Stimulated activated CD8-positive, alpha-beta memory T cell treated with anti-CD3 and anti-CD28 coated beads, Interleukin-2, amount 100 ng/mL, for 48 hours (primary cell): ENCODE measurements around the gene ALDH3B1.

ENCODE experiments used
- DNase-seq, 2 donors: peaks; one replicate each; pipeline ENCODE4 v3.0.0-alpha.2; 2020; ENCODE audit warnings: low read depth in 2 of 2

The ALDH3B1 gene

DNA sequence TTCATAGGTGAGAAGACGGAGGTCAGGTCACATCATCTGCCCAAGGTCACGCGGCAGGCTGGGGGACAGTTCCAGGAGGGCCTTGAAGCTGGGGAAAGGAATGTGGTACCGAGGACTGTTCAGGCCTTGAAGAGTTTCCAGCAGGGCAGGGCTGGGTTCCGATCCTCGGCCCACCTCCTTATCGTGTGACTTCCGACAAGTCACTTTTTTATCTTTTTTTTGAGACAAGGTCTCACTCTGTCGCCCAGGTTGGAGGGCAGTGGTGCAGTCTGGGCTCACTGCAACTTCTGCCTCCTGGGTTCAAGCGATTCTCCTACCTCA, 21.0 kb downstream of the ALDH3B1 start:
- no peak for DNase-seq

DNA sequence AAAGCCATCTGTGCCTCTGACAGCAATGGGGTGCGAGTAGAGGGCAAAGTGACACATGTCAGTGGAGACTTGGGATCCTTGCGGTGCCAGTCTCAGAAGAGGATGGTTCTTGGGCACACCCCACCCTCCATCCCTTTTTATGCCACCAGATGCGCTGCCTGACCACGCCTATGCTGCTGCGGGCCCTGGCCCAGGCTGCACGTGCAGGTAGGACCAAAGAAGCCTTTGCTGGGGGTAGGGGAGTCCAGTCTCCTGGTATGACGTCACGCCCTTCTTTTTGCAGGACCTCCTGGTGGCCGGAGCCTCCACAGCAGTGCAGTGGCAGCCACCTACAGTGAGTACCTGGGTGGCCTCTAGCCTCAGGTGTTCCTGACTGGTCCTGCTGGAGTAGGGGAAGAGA, 21.9 kb downstream of the ALDH3B1 start:
- DNase-seq: no peak

DNA sequence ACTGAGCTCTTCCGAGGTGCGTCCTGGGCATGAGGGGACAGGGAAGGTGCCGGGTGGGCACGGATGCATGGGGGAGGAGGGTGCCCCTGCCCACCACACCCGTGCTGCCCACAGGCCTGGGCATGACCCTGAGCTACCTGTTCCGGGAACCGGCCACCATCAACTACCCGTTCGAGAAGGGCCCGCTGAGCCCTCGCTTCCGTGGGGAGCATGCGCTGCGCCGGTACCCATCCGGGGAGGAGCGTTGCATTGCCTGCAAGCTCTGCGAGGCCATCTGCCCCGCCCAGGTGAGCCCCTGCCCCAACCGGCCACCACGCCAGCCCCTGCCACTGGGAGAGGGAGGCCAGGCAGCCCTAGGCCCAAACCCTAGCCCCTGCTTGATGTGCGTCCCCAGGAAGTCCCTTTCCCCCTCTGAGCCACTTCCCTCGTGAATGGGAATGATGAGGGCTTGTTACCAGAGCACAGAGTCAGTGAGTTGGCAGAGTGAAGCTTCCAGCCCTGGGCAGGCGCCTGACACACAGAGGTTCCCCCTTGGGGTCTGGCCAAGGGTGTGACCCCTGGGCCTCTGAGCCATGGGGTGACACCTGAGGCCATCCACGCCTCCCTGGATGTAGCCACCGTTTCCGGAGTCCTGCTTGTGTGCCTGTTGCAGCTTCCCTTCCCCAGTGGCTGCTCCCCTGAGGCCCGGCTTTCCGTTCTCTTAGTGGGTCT, 23.0 kb downstream of the ALDH3B1 start:
- no peak for DNase-seq

DNA sequence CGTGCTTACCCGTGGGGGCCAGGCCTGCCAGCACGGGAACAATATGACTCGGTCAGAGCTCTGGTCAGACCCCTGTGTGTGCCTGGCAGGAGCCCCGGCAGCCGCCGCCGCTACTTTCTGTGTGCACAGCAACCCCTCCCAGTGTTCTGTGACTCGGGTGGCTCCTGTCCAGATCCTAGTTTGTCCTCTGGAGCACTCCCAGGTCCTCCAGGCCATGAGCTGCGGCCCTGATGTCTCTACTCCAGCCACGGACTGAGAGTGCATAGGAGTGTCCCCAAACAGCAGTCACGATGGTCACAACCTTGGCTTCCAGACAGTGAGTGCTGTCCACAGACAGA, 23.6 kb downstream of the ALDH3B1 start:
- no peak for DNase-seq

DNA sequence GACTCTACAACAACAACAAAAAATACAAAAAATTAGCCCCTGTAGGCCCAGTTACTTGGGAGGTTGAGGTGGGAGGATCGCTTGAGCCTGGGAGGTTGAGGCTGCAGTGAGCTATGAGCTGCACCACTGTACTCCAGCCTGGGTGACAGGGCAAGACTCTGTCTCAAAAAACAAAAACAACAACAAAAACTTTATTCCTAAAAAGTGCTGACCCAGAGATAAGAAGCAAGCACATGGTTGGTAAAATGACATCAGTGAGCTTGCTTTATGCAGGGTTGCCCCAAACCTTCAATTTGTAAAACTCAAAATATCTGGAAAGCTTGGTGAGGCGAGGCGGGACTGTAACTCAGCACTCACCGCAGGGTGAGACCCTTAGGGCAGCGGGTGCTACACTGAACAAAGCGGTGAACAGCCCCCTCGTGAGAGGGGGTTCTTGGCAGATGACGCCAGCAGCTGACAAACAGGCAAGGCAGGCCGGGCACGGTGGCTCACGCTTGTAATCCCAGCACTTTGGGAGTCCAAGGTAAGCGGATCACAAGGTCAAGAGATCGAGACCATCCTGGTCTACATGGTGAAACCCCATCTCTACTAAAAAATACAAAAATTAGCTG, 25.2 kb downstream of the ALDH3B1 start:
- no peak for DNase-seq

DNA sequence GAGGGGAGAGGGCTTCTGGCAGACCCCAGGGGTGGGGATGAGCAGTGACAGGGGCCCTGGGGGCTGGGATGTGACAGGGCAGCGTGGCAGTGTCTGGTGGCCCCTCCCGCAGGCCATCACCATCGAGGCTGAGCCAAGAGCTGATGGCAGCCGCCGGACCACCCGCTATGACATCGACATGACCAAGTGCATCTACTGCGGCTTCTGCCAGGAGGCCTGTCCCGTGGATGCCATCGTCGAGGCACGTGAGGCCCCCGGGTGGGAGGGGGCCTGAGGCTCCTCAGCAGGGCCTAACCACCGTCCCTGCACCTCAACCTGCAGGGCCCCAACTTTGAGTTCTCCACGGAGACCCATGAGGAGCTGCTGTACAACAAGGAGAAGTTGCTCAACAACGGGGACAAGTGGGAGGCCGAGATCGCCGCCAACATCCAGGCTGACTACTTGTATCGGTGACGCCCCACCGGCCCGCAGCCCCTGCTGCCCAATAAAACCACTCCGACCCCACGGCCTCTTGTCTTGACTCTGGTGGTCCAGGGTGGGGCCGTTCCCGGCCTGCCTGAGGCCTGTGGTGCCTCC, 26.1 kb downstream of the ALDH3B1 start:
- DNase-seq: no peak

DNA sequence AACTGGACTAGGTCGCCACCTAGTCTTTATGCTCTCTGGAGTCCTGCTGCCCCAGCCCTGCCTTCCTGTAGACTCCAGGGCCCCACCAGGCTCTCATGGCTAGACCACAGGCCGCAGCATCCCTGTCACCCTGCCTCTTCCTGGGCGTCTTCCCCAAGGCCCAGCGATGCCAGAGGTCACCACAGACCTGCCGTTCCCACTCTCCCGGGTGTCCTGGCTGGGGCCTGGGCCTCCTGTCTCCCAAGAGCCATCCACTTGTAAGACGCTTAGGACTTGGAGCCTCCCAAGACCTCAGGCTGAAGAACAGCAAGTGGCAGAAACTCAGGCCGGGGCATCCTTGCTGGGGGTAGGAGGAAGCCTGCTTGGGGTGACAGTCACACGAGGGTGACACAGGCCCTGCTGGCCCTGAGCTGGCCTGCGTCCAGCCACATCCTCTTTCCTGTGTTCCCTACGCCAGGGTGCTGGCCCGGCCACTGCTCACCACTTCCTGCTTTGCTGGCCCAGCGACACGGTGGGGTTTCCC, 26.7 kb downstream of the ALDH3B1 start:
- DNase-seq: no peak

DNA sequence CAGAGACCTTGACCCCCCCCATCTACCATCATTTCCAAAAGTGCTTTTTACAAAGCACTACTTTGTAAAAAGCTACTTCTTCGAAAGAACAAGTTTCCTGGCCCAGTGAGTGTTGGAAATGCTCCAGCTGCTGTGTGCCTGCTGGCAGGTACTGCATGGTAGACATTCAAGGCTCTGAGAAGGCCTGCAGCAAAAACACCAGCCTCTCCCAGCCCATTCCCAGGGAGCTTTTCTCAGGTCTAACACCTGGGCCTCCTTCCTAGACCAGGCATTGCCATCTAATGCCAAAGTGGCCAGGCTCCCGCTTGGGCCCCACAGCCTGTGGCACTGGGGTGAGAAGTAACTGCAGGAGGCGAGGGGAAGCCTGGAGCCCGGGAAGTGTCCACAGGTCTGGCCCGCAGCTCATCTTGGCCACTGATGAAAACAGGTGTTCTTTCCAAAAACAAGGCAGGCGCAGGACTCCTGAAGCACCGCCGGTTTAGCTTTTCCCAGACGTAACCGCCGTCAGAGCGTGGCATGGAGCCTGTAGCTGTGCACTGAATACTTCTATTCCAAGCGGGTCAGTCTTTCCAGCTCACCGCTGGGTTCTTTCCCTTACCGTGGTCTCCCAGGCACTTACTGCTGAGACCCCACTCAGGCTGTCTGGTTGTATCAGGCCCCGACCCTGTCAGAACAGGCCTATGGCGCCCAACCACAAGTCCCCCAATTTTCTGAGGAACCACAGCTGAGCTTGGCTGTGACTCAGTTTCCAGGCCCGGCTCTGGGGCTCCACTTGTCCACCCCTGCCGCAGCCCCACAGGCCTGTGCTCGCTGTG, 27.5 kb downstream of the ALDH3B1 start:
- no peak for DNase-seq

DNA sequence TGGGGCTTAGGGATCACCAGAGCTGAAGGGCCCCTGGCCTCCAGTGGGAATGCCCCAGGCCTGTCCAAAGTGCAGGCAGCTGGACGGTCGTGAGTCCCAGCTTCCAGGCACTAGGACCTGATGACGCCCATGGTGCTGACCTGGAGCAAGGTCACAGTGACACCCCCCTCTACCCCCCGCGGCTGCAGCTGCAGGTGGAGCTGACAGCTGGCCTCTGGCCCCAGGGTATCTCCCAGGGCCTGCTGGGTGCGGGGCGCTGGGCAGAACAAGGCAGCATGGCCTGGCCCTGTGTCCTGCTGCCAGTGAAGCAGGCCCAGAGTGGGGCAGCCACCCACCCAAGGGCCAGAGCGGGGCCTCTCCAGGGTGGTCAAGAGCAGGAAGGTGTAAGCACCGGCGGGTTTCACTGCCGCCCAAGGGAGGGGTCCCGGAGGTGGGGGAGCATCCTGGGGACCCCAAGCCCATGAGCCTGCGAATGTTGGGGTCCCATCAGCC, 28.1 kb downstream of the ALDH3B1 start:
- DNase-seq: no peak

DNA sequence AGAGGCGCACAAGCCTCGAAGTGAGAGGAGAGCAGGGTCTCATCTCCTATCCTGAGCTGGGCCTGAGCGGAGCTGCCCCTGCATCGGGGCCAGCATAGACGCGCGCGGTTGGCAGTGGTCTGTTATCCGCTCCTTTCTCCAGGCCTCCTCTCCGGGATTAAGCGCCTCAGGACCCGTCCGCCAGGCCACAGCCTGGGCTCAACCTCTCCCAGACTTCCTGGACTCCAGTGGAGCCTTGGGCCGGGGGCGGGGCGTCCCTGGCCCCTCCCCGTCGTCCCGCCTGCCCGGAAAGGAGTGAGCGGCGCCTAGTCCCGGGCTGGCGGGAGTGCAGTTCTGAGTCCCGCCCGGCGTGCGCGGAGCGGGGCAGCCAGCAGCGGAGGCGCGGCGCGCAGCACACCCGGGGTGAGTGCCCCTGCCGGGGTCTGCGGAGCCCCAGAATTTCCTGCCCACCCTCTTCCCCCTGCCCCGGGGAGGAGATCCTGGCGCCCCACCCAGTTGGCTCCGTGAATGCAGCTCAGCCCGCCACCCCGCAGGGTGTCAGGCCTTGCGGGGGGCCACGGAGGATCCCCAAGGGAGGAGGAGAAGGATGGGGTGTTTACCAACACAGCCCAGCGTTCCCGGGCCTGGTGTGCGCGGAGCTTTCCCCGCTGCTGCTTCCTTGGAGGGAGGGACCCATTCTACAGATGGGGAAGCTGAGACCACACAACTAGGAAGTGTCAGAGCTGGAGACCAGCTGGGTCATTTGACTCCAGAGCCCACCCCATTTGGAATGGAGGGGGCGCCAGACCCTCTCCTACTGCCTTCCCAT, 28.8 kb downstream of the ALDH3B1 start, which contains the start of gene TCIRG1:
Gene TCIRG1 (plus strand): TSS at position 308 of the 808 bp plus-strand sequence. CDS start 2,247 bp downstream, outside the sequence.
- DNase-seq: peak; percentile 56 to 67

DNA sequence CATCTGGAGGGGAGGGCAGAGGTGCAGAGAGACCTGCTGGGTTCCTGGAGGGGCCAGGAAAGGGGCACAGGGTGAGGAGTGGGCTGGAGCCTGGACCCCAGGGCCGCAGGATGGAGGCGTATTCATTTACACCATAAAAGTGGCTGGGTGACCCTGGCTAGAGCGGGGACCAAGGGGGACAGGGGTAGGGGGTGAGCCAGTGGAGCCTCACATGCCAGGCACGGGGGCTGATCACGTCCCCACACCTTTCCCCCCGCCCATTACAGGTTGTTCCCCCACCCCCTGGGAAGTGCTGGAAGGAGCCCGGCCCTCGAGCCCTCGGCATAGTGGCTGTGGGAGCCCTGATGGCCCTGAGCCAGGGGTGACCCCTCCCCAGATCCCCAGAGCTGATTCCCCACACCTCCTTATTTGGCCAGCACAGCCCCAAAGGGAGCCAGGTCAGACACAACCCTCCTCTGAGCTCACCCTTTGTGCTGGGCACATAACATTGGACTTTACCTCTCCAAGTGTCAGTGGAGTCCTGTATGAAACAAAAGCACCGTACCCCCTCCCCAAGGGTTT, 29.5 kb downstream of the ALDH3B1 start:
- DNase-seq: no peak

DNA sequence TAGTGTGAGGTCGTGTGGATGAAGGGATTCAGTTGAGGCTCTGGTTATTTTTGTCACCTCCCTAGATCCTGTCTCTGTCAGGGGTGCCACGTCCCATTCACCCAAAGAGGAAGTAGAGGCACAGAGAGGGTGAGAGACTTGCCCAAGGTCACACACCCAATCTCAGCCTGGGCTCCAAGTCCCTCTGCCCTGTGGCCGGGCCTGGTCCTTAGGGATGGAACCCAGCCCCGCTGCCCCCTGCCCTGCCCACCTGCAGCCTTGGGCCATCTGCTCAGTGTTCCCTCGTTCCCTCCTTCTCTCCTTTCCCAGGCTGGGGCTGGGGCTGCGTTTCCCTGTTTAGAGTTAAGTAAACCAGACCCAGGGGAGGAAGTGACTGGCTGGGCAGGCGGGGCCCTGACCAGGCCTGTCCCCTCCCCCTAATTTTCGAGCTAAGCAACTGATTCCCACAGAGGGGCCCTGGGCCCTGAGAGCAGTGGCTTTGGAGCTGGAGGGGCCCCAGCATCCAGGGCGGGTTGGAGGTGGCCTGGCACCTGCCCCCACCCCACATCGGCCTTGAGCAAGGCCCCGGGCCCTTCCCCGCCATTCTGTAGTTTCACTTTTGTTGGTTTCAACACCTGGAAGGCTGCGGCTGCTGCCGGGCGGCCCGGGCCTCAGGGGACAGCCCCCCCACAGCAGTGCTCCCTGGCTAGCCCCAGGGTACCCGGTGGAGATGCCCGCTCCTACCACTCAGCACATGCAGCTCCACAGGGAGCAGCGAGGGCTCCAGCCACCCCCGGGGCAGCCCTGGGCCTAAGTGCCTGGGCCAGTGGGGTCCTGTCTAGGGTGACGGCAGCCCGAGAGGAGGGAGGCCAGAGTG, 30.2 kb downstream of the ALDH3B1 start:
- DNase-seq: no peak

DNA sequence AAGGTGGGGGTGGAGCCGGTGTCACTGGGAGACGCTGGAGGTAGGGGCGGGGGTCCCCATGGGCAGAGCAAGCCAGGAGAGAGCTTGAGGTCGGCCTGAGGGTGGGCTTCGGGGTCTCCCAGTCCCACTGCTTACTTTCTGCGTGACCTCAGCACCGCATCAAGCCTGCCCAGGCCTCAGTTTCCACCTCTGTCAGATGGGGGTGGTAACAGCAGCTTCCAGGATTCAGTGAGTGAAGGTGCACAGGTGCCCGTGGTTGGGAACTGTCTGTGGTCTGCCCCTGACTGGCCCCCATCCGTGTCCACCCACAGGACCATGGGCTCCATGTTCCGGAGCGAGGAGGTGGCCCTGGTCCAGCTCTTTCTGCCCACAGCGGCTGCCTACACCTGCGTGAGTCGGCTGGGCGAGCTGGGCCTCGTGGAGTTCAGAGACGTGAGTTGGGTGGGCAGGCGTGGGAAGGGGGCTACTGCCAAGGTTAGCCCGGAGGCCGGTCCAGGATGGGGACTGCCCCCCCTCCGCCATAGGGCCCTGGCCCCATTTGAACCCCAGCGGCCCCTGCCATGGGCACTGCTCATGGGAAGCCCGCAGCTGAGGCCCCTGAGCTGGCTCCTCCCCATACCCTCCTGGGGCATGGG, 30.9 kb downstream of the ALDH3B1 start:
- DNase-seq: no peak

DNA sequence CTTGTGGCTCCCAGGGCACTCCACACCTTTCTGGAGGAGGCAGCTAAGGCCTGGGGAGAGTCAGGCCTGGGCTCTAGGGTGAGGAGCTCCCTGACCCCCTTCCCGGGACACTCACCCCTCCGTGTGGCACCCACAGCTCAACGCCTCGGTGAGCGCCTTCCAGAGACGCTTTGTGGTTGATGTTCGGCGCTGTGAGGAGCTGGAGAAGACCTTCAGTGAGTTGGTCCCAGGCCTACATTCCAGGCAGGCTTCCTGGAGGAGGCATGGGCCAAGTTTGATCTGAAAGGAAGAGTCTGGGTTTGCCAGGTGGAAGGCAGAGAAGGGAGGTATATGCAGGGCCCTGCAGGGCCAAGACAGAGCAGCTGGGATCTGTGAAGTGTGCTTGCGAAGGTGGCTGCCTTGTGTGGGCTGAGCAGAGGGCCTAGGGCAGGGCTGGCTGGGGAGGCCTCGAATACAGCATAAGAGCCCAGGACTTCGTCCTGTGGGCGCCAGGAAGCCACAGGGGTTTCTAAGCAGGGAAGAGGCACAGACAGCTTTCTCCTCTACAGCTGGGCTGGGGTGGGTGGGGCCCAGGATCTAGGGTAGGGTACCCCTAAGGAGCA, 31.6 kb downstream of the ALDH3B1 start:
- DNase-seq: no peak

DNA sequence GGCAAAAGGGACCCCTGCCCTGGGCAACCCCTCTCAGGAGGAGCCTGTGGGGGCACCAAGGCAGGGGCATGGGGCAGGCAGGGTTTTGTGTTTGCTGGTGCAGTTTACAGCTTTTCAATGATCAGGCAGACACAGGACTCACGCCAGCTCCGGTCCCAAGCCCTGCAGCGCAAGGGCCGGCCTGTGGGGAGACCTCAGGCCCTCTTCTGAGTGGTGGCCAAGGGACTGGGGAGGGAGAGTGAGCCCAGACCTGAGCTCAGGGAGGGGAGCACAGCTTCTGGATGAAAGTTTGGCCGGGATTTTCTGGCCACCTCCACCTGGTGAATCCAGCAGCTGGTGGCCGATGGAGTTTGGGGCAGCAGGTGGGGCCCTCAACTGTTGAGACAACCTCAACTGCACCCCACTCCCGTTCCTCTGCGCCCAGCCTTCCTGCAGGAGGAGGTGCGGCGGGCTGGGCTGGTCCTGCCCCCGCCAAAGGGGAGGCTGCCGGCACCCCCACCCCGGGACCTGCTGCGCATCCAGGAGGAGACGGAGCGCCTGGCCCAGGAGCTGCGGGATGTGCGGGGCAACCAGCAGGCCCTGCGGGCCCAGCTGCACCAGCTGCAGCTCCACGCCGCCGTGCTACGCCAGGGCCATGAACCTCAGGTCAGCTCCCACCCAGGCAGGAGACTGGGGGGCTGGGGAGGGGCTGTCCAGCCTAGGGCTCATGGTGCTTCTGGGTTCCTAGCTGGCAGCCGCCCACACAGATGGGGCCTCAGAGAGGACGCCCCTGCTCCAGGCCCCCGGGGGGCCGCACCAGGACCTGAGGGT, 32.3 kb downstream of the ALDH3B1 start:
- no peak for DNase-seq

DNA sequence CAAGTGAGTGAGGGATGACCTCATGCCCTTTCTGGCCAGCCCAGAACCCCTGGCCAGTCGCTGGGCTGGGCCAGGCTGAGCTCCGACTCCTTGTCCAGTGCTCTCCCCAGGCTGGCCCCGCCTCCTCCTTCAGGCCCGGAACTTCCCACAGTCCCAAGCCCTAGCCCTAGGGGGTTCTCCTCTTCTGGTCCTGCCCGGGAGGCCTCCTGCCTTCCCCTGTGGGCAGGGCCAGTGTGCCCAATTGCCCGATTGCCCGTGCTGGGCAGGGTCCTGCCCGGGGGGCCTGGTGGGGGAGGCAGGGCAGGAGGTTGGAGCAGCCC, 32.9 kb downstream of the ALDH3B1 start:
- DNase-seq: no peak

DNA sequence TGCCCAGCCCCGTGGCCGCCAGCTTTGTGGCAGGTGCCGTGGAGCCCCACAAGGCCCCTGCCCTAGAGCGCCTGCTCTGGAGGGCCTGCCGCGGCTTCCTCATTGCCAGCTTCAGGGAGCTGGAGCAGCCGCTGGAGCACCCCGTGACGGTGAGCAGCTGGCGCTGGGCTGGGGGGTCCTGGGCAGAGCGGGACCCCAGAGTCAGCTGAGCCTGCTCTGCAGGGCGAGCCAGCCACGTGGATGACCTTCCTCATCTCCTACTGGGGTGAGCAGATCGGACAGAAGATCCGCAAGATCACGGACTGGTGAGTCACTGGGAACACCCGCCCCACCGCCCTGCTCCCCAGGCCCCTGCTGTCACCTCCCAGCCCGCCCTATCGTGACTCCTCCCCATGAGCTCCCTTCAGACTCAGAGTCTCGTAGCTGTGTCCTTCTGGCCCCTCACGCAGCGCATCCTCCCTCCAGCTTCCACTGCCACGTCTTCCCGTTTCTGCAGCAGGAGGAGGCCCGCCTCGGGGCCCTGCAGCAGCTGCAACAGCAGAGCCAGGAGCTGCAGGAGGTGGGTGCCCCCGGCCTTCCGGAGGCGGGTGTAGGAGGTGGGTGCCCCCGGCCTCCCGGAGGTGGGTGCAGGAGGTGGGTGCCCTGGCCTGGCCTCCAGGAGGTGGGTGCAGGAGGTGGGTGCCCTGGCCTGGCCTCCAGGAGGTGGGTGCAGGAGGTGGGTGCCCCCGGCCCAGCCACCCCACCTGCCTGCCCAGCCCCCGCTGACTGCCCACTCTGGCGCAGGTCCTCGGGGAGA, 33.4 kb downstream of the ALDH3B1 start:
- no peak for DNase-seq
